Stomach (tissue), 9 donors: ENCODE results near the gene CABP1. TPM values are rescaled to one million over a fixed set of nuclear protein-coding genes. Genes with fewer than 3 reads are reported as not detected.

Source experiments
- DNase-seq, 2 donors: peaks; one replicate each; pipeline versions ENCODE4 v3.0.0 to v3.0.0-alpha.2; 2013 to 2019
- H3K27ac ChIP-seq, 5 donors: fragments of 200-600 bp in 4 of 5; sonication (generic) in 4 of 5; one replicate each; pipeline ENCODE4 v1.5.1; 2013 to 2019; ENCODE audit warnings: mild to moderate bottlenecking in 1 of 5, moderate library complexity in 1 of 5
- H3K27me3 ChIP-seq, 3 donors: fragments of 200-600 bp; sonication (generic); one replicate each; pipeline ENCODE4 v1.5.1; 2017 to 2019; ENCODE audit warnings: mixed run types in 1 of 3
- H3K36me3 ChIP-seq, 4 donors: fragments of 200-600 bp; sonication (generic); 1 replicate in 3 of 4; 2 replicates in 1 of 4; pipeline ENCODE4 v1.5.1; 2016 to 2019
- H3K4me1 ChIP-seq, 4 donors: fragments of 200-600 bp; sonication (generic); one replicate each; pipeline ENCODE4 v1.5.1; 2016 to 2019
- H3K4me3 ChIP-seq, 4 donors: fragments of 200-600 bp; sonication (generic) in 3 of 4; one replicate each; pipeline ENCODE4 v1.5.1; 2016 to 2019; ENCODE audit warnings: mild to moderate bottlenecking in 1 of 4
- H3K9me3 ChIP-seq, 4 donors: fragments of 200-600 bp; sonication (generic); one replicate each; pipeline ENCODE4 v1.5.1; 2016 to 2019
- CTCF ChIP-seq, 7 experiments: fragments of 450-650 bp in 4 of 7; fragments of 200-600 bp in 3 of 7; sonication (generic) in 3 of 7; IDR thresholded peaks; one replicate each; pipeline ENCODE4 v1.5.1; 2016 to 2019; ENCODE audit warnings: antibody characterized with exemption in 7 of 7, control low read depth in 2 of 7, mild to moderate bottlenecking in 1 of 7
- EP300 ChIP-seq: sonication (generic); formaldehyde crosslinking; IDR thresholded peaks from one replicate; pipeline ENCODE4 v1.6.1; 2017; ENCODE audit warnings: antibody characterized with exemption
- POLR2A ChIP-seq, 4 donors: fragments of 450-650 bp; IDR thresholded peaks; one replicate each; pipeline ENCODE4 v1.6.1; 2016; ENCODE audit warnings: antibody characterized with exemption in 4 of 4, control low read depth in 2 of 4, mild to moderate bottlenecking in 1 of 4, moderate library complexity in 1 of 4
- POLR2AphosphoS5 ChIP-seq, 3 donors: sonication (generic); formaldehyde crosslinking; IDR thresholded peaks; one replicate each; pipeline ENCODE4 v1.6.1; 2016; ENCODE audit warnings: antibody characterized with exemption in 3 of 3
- WGBS, 5 donors: extraction: QIAGEN DNeasy Blood & Tissue Kit in 3 of 5; methylation state at CpG; one replicate each; pipeline versions ENCODE4 v1.1.5 to v1.1.7; 2013 to 2018; 5-methylcytosine and 5-hydroxymethylcytosine counted together
- intact Hi-C: fragments of 100-400 bp; cut with DNase I; formaldehyde crosslinking; loops from one replicate; pipeline ENCODE4 v1.15.1; 2023; ENCODE audit warnings: low total_unique reads
- polyA plus RNA-seq, 3 donors: library from polyadenylated mRNA; stranded (reverse); fragments of 200-250 nt; gene quantifications; one replicate each; pipeline ENCODE4 v1.2.3, GENCODE V29; 2013
- total RNA-seq, 5 donors: library from RNA; depleted of rRNA; stranded (reverse); fragments of >200 nt; gene quantifications; one replicate each; pipeline versions ENCODE4 v1.1.0 to v1.2.3, GENCODE V29; 2014 to 2016
- donor health status: healthy with polysubstance abuse.
- donor health status: Bipolar disorder and iron deficiency.
- donor health status: healthy.

The CABP1 gene
- total and polyA plus RNA-seq, 8 donors: 1.1 to 2.4 (median 2.0) TPM; not detected in 3

GRCh38 chr12:120690978-120691377 is 50.6 kb downstream of the CABP1 start:
- peak overlapping the region in 2 of 5 donors; percentile 12 to 21 for H3K27ac ChIP-seq
- TF ChIP-seq CTCF (IDR thresholded peaks at IDR 0.05): no peak
- no peak for TF ChIP-seq EP300
- TF ChIP-seq POLR2A (IDR thresholded peaks at IDR 0.05): no peak
- no peak for TF ChIP-seq POLR2AphosphoS5 (IDR thresholded peaks at IDR 0.05)
- no peaks in the 10 kb centered on the region for H3K9me3 ChIP-seq
- H3K27me3 ChIP-seq: no peaks in the 10 kb centered on the region
- H3K4me1 ChIP-seq: peaks cover 47 to 62% (median 56%) of the 10 kb centered on the region in 4 donors
- H3K4me3 ChIP-seq: no peak overlapping the region
- no peak for DNase-seq
- peaks cover 20 to 32% (median 25%) of the 10 kb centered on the region in 4 donors for H3K36me3 ChIP-seq
- WGBS, 5 donors: 30 to 48% (median 42%) methylated on average over 3 of the region's 3 CpGs
- intact Hi-C loops: no loop called here

- H3K36me3 ChIP-seq: peaks cover 35 to 48% (median 41%) of the 10 kb centered on the region in 4 donors
- intact Hi-C loops: no loop called here
- no peaks in the 10 kb centered on the region for H3K27me3 ChIP-seq
- H3K4me3 ChIP-seq: no peak overlapping the region
- WGBS, 5 donors: 26 to 53% (median 47%) methylated on average over 11 of the region's 11 CpGs
- no peaks in the 10 kb centered on the region for H3K9me3 ChIP-seq
- peak overlapping the region in 4 of 5 donors; percentile 16 to 65 (median 18) for H3K27ac ChIP-seq
- DNase-seq: peak in 1 of 2 donors; percentile 37
- TF ChIP-seq CTCF (IDR thresholded peaks at IDR 0.05): no peak
- TF ChIP-seq POLR2AphosphoS5 (IDR thresholded peaks at IDR 0.05): no peak
- no peak for TF ChIP-seq EP300
- TF ChIP-seq POLR2A (IDR thresholded peaks at IDR 0.05): no peak
- H3K4me1 ChIP-seq: peaks cover 46 to 59% (median 52%) of the 10 kb centered on the region in 4 donors
These were observed 52.2 kb downstream of the CABP1 start for GRCh38 chr12:120692524-120693033.

- Histone ChIP-seq H3K27me3 (no peaks in the 10 kb centered on the region), H3K27ac (no peak overlapping the region), H3K4me3 (no peak overlapping the region), H3K9me3 (no peaks in the 10 kb centered on the region), H3K4me1 (peaks cover 37 to 50% (median 42%) of the 10 kb centered on the region in 4 donors), H3K36me3 (peaks cover 35 to 61% (median 54%) of the 10 kb centered on the region in 4 donors)
- no peak for DNase-seq
- intact Hi-C loops: no loop called here
- TF ChIP-seq POLR2AphosphoS5 (IDR thresholded peaks at IDR 0.05): no peak
- TF ChIP-seq CTCF (IDR thresholded peaks at IDR 0.05): no peak
- no peak for TF ChIP-seq POLR2A (IDR thresholded peaks at IDR 0.05)
- TF ChIP-seq EP300: no peak
- 88 to 98% (median 95%) methylated on average over 4 of the region's 4 CpGs for WGBS, 5 donors
These were observed 53.4 kb downstream of the CABP1 start for GRCh38 chr12:120693848-120694247.

- no peaks in the 10 kb centered on the region for H3K9me3 ChIP-seq
- intact Hi-C loops: no loop called here
- no peak for TF ChIP-seq POLR2AphosphoS5 (IDR thresholded peaks at IDR 0.05)
- H3K4me1 ChIP-seq: peaks cover 17 to 41% (median 38%) of the 10 kb centered on the region in 4 donors
- no peak for DNase-seq
- 57 to 74% (median 70%) methylated on average over 6 of the region's 6 CpGs for WGBS, 5 donors
- H3K4me3 ChIP-seq: no peak overlapping the region
- no peak overlapping the region for H3K27ac ChIP-seq
- H3K27me3 ChIP-seq: no peaks in the 10 kb centered on the region
- H3K36me3 ChIP-seq: peaks cover 40 to 89% (median 82%) of the 10 kb centered on the region in 4 donors
These were observed 56.2 kb downstream of the CABP1 start for GRCh38 chr12:120696626-120697025.

GRCh38 chr12:120697344-120697743 is 56.9 kb downstream of the CABP1 start:
- H3K27ac ChIP-seq: peak overlapping the region in 2 of 5 donors; percentile 1 to 24
- no peak for TF ChIP-seq POLR2A (IDR thresholded peaks at IDR 0.05)
- TF ChIP-seq EP300: no peak
- no peak for TF ChIP-seq POLR2AphosphoS5 (IDR thresholded peaks at IDR 0.05)
- no peak for TF ChIP-seq CTCF (IDR thresholded peaks at IDR 0.05)

More at GRCh38 chr12:120697344-120697743, 56.9 kb downstream of the CABP1 start:
- no peak overlapping the region for H3K4me3 ChIP-seq
- no peaks in the 10 kb centered on the region for H3K9me3 ChIP-seq
- H3K36me3 ChIP-seq: peaks cover 40 to 96% (median 89%) of the 10 kb centered on the region in 4 donors
- H3K27me3 ChIP-seq: no peaks in the 10 kb centered on the region
- 80 to 93% (median 90%) methylated on average over 1 of the region's 1 CpG for WGBS, 5 donors
- H3K4me1 ChIP-seq: peaks cover 10 to 38% (median 37%) of the 10 kb centered on the region in 4 donors
- no peak for DNase-seq
- intact Hi-C loops: no loop called here
